ENCODE data around the gene USH1C.
A peak's percentile ranks its signal among the peaks of the same experiment; 100 is the strongest.

Gene USH1C

GRCh38 chr11:17556999-17557398, 12.8 kb upstream of the USH1C start:
- DNase-seq (ENCODE audit: low read depth) = no peak
- H3K4me3 ChIP-seq (ENCODE audit: low read depth, low read length) = no peak overlapping the region
- no peak for TF ChIP-seq CTCF (IDR thresholded peaks at IDR 0.05; ENCODE audit: insufficient read depth, low read depth, low read length, missing control alignments)

GRCh38 chr11:17554487-17554886, 10.3 kb upstream of the USH1C start:
- DNase-seq (ENCODE audit: low read depth) = no peak
- TF ChIP-seq CTCF (IDR thresholded peaks at IDR 0.05; ENCODE audit: insufficient read depth, low read depth, low read length, missing control alignments) = no peak
- H3K4me3 ChIP-seq (ENCODE audit: low read depth, low read length) = no peak overlapping the region

DNA sequence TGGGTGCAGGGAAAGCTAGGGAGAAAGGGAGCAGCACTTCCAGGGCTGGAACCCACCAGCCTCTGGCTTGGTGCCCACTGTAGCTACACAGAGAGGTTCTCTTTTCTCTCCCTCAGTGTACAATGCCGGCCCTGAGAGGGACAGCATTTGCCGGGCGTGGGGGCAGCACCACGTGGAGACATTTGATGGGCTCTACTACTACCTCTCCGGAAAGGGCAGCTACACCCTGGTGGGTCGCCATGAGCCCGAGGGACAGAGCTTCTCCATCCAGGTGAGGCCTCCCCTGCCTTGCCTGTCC, 9.0 kb upstream of the USH1C start:
- DNase-seq (ENCODE audit: low read depth) = no peak
- no peak for TF ChIP-seq CTCF (IDR thresholded peaks at IDR 0.05; ENCODE audit: insufficient read depth, low read depth, low read length, missing control alignments)
- H3K4me3 ChIP-seq (ENCODE audit: low read depth, low read length) = no peak overlapping the region

- no peak for TF ChIP-seq CTCF (IDR thresholded peaks at IDR 0.05; ENCODE audit: insufficient read depth, low read depth, low read length, missing control alignments)
- H3K4me3 ChIP-seq (ENCODE audit: low read depth, low read length) = no peak overlapping the region
- DNase-seq (ENCODE audit: low read depth) = peak; percentile 11
Measured at GRCh38 chr11:17552392-17553248, 8.4 kb upstream of the USH1C start.

DNA sequence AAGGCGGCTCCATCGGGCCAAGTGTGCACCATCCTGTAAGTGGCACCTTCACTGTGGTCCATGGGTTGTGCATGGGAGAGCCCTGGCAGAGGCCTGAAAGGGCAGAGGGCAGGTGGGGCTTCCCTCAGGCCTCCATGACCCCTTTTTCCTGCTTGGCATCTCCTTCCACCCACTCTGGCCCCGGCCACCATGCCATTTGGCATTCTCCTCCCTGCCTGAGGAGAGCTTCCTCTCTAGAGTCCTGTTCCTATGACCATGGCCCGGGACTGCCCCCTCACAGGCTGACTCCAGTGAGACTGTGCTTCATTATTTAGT, 7.8 kb upstream of the USH1C start:
- DNase-seq (ENCODE audit: low read depth) = no peak
- TF ChIP-seq CTCF (IDR thresholded peaks at IDR 0.05; ENCODE audit: insufficient read depth, low read depth, low read length, missing control alignments) = no peak
- no peak overlapping the region for H3K4me3 ChIP-seq (ENCODE audit: low read depth, low read length)

- no peak overlapping the region for H3K4me3 ChIP-seq (ENCODE audit: low read depth, low read length)
- TF ChIP-seq CTCF (IDR thresholded peaks at IDR 0.05; ENCODE audit: insufficient read depth, low read depth, low read length, missing control alignments) = no peak
- no peak for DNase-seq (ENCODE audit: low read depth)
Measured at GRCh38 chr11:17551347-17552040, 7.3 kb upstream of the USH1C start.

Measured in GM12865 (cell line).